Measurements from ENCODE around the gene SLC7A1.

DNA sequence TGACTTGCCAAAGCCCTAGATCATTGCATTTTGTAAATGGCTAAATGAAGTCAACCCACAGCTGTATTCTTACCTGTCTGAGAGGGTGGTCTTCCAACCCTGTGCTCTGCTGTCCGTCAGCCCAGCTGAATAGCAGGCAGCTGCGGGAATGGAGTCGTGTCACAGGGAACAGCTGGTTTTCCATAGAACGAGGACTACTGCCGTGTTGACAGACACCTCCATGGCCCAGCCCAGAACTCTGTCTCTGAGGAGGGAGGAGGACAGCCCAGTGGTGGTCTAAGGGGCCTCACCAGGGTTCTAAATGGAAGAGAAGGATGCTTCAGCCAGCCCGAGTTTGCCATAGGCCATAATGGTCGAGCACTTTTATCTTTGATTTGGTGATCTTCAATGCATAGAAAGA is 110.7 kb downstream of the SLC7A1 start:
- TF ChIP-seq, protein P1, sequence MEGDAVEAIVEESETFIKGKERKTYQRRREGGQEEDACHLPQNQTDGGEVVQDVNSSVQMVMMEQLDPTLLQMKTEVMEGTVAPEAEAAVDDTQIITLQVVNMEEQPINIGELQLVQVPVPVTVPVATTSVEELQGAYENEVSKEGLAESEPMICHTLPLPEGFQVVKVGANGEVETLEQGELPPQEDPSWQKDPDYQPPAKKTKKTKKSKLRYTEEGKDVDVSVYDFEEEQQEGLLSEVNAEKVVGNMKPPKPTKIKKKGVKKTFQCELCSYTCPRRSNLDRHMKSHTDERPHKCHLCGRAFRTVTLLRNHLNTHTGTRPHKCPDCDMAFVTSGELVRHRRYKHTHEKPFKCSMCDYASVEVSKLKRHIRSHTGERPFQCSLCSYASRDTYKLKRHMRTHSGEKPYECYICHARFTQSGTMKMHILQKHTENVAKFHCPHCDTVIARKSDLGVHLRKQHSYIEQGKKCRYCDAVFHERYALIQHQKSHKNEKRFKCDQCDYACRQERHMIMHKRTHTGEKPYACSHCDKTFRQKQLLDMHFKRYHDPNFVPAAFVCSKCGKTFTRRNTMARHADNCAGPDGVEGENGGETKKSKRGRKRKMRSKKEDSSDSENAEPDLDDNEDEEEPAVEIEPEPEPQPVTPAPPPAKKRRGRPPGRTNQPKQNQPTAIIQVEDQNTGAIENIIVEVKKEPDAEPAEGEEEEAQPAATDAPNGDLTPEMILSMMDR (IDR thresholded peaks at IDR 0.05 in 4 of 5, conservative IDR thresholded peaks at IDR 0.05 in 1 of 5) = no peak
- no peak for TF ChIP-seq POLR2A (IDR thresholded peaks at IDR 0.05)
